Stomach (tissue), 9 donors: ENCODE results near the gene WDR59. TPM values are rescaled to one million over a fixed set of nuclear protein-coding genes. Genes with fewer than 3 reads are reported as not detected.
"Not testable (repeated sequence)": the region's sequence is repeated elsewhere in the genome, so short reads cannot be mapped to it uniquely, and the experiment has no call there.

ENCODE experiments used
- DNase-seq, 2 donors: peaks; one replicate each; pipeline versions ENCODE4 v3.0.0 to v3.0.0-alpha.2; 2013 to 2019
- H3K27ac ChIP-seq, 5 donors: fragments of 200-600 bp in 4 of 5; sonication (generic) in 4 of 5; one replicate each; pipeline ENCODE4 v1.5.1; 2013 to 2019; ENCODE audit warnings: mild to moderate bottlenecking in 1 of 5, moderate library complexity in 1 of 5
- H3K27me3 ChIP-seq, 3 donors: fragments of 200-600 bp; sonication (generic); one replicate each; pipeline ENCODE4 v1.5.1; 2017 to 2019; ENCODE audit warnings: mixed run types in 1 of 3
- H3K36me3 ChIP-seq, 4 donors: fragments of 200-600 bp; sonication (generic); 1 replicate in 3 of 4; 2 replicates in 1 of 4; pipeline ENCODE4 v1.5.1; 2016 to 2019
- H3K4me1 ChIP-seq, 4 donors: fragments of 200-600 bp; sonication (generic); one replicate each; pipeline ENCODE4 v1.5.1; 2016 to 2019
- H3K4me3 ChIP-seq, 4 donors: fragments of 200-600 bp; sonication (generic) in 3 of 4; one replicate each; pipeline ENCODE4 v1.5.1; 2016 to 2019; ENCODE audit warnings: mild to moderate bottlenecking in 1 of 4
- H3K9me3 ChIP-seq, 4 donors: fragments of 200-600 bp; sonication (generic); one replicate each; pipeline ENCODE4 v1.5.1; 2016 to 2019
- EP300 ChIP-seq: sonication (generic); formaldehyde crosslinking; IDR thresholded peaks from one replicate; pipeline ENCODE4 v1.6.1; 2017; ENCODE audit warnings: antibody characterized with exemption
- POLR2A ChIP-seq, 4 donors: fragments of 450-650 bp; IDR thresholded peaks; one replicate each; pipeline ENCODE4 v1.6.1; 2016; ENCODE audit warnings: antibody characterized with exemption in 4 of 4, control low read depth in 2 of 4, mild to moderate bottlenecking in 1 of 4, moderate library complexity in 1 of 4
- POLR2AphosphoS5 ChIP-seq, 3 donors: sonication (generic); formaldehyde crosslinking; IDR thresholded peaks; one replicate each; pipeline ENCODE4 v1.6.1; 2016; ENCODE audit warnings: antibody characterized with exemption in 3 of 3
- WGBS, 5 donors: extraction: QIAGEN DNeasy Blood & Tissue Kit in 3 of 5; methylation state at CpG; one replicate each; pipeline versions ENCODE4 v1.1.5 to v1.1.7; 2013 to 2018; 5-methylcytosine and 5-hydroxymethylcytosine counted together
- intact Hi-C: fragments of 100-400 bp; cut with DNase I; formaldehyde crosslinking; loops from one replicate; pipeline ENCODE4 v1.15.1; 2023; ENCODE audit warnings: low total_unique reads
- polyA plus RNA-seq, 3 donors: library from polyadenylated mRNA; stranded (reverse); fragments of 200-250 nt; gene quantifications; one replicate each; pipeline ENCODE4 v1.2.3, GENCODE V29; 2013
- total RNA-seq, 5 donors: library from RNA; depleted of rRNA; stranded (reverse); fragments of >200 nt; gene quantifications; one replicate each; pipeline versions ENCODE4 v1.1.0 to v1.2.3, GENCODE V29; 2014 to 2016
- TF ChIP-seq, protein P1 (sequence below), 7 experiments: fragments of 450-650 bp in 4 of 7; fragments of 200-600 bp in 3 of 7; sonication (generic) in 3 of 7; IDR thresholded peaks; one replicate each; pipeline ENCODE4 v1.5.1; 2016 to 2019; ENCODE audit warnings: antibody characterized with exemption in 7 of 7, control low read depth in 2 of 7, mild to moderate bottlenecking in 1 of 7
- donor health status: healthy with polysubstance abuse.
- donor health status: Bipolar disorder and iron deficiency.
- donor health status: healthy.

The WDR59 gene
- total and polyA plus RNA-seq, 8 donors = 12.1 to 266 (median 30.2) TPM

DNA sequence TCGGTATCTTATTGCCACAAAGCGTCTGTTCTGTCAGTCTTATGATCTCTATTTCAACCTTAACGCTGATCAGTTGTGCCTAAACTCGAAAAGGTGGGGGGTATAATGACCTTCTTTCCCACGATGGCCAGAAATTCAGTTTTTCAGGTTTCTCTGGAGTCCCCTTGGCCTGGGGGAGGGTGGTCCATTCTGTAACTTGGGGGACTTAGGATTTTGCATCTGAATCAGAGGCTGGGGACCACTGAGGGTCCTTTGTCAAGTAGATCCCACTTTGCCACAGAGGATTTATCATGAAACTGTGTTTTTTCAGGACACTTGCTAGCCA lies 6.3 kb upstream of the WDR59 start:
- Histone ChIP-seq H3K4me3 (no peak overlapping the region), H3K27ac (peak overlapping the region in 3 of 5 donors; percentile 50 to 80 (median 68)), H3K4me1 (peaks cover 12 to 21% (median 19%) of the 10 kb centered on the region in 4 donors), H3K36me3 (no peaks in the 10 kb centered on the region), H3K27me3 (no peaks in the 10 kb centered on the region), H3K9me3 (no peaks in the 10 kb centered on the region)
- TF ChIP-seq, protein P1, sequence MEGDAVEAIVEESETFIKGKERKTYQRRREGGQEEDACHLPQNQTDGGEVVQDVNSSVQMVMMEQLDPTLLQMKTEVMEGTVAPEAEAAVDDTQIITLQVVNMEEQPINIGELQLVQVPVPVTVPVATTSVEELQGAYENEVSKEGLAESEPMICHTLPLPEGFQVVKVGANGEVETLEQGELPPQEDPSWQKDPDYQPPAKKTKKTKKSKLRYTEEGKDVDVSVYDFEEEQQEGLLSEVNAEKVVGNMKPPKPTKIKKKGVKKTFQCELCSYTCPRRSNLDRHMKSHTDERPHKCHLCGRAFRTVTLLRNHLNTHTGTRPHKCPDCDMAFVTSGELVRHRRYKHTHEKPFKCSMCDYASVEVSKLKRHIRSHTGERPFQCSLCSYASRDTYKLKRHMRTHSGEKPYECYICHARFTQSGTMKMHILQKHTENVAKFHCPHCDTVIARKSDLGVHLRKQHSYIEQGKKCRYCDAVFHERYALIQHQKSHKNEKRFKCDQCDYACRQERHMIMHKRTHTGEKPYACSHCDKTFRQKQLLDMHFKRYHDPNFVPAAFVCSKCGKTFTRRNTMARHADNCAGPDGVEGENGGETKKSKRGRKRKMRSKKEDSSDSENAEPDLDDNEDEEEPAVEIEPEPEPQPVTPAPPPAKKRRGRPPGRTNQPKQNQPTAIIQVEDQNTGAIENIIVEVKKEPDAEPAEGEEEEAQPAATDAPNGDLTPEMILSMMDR (IDR thresholded peaks at IDR 0.05) = no peak
- no peak for TF ChIP-seq POLR2A (IDR thresholded peaks at IDR 0.05)
- no peak for TF ChIP-seq POLR2AphosphoS5 (IDR thresholded peaks at IDR 0.05)
- 56 to 72% (median 68%) methylated on average over 5 of the region's 5 CpGs for WGBS, 5 donors
- intact Hi-C loops = no loop called here
- no peak for DNase-seq

DNA sequence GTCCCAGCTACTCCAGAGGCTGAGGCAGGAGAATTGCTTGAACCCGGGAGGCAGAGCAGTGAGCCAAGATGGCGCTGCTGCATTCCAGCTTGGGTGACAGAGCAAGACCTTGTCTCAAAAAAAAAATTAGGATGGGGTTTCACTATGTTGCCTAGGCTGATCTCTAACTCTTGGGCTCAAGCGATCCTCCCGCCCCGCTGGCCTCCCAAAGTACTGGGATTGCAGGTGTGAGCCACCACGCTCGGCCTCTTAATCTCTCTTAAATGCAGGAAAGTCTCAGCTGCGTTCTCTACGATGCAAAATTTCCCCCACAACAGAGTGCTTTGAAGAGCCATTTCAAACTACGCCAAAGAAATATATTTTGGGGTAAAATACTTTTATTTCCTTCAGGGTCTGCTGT lies 5.9 kb upstream of the WDR59 start:
- intact Hi-C loops = no loop called here
- TF ChIP-seq EP300 (no peak), POLR2AphosphoS5 (IDR thresholded peaks at IDR 0.05) (no peak), POLR2A (IDR thresholded peaks at IDR 0.05) (no peak)
- TF ChIP-seq, protein P1 (IDR thresholded peaks at IDR 0.05) = no peak
- DNase-seq = no peak

DNA sequence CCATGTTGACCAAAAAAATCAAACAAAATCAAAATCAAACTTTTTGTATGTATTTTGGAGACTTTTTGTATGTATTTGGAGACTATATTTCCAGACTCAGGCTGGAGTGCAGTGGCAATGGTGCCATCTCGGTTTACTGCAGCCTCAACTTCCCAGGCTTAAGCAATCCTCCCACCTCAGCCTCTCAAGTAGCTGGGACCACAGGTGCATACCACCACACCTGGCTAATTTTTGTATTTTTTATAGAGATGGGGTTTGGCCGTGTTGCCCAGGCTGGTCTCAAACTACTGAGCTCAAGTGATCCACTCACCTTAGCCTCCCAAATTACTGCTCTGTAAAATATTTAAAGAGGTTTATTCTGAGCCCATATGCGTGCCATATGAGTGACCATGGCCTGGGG lies 4.9 kb upstream of the WDR59 start:
- H3K4me3 ChIP-seq, H3K27ac ChIP-seq, intact Hi-C loops, H3K36me3 ChIP-seq, H3K9me3 ChIP-seq, H3K27me3 ChIP-seq, DNase-seq: not testable (repeated sequence)
- WGBS, 5 donors = 86 to 94% (median 93%) methylated on average over 3 of the region's 3 CpGs
- H3K4me1 ChIP-seq = peaks cover 12 to 26% (median 21%) of the 10 kb centered on the region in 4 donors

More for the DNA sequence above, 5.9 kb upstream of the WDR59 start:
- H3K27me3 ChIP-seq = no peaks in the 10 kb centered on the region
- H3K9me3 ChIP-seq = no peaks in the 10 kb centered on the region
- H3K36me3 ChIP-seq = no peaks in the 10 kb centered on the region
- no peak overlapping the region for H3K27ac ChIP-seq
- no peak overlapping the region for H3K4me3 ChIP-seq
- peaks cover 12 to 21% (median 19%) of the 10 kb centered on the region in 4 donors for H3K4me1 ChIP-seq
- WGBS, 5 donors = 96 to 100% (median 97%) methylated on average over 10 of the region's 10 CpGs

DNA sequence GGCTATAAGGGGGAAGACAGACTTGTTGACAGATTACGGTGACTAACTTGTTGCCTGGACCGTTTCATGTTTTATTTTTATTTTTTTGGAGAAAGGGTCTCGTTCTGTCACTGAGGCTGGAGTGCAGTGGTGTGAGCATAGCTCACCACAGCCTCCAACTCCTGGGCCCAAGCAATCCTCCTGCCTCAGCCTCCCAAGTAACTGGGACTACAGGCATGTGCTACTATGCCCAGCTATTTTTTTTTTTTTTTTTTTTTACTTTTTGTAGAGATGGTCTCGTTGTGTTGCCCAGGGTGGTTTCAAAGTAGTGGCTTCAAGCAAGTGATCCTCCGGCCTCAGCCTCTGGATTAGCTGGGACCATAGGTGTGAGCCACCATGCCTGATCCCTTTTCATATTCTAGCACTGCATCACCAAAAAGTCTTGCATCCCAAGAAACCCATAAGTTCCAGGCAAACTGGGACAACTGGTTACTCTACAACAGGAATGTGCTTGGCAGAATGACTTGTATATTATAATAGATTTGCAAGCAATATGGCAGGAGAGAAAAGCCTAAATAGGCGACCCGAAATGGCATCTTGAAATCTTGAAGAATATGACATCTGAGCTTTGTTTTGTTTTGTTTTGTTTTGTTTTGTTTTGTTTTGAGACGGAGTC lies 2.2 kb upstream of the WDR59 start:
- Histone ChIP-seq H3K27ac (no peak overlapping the region), H3K36me3 (no peaks in the 10 kb centered on the region), H3K27me3 (no peaks in the 10 kb centered on the region), H3K4me1 (peaks cover 8 to 42% (median 34%) of the 10 kb centered on the region in 4 donors), H3K4me3 (no peak overlapping the region), H3K9me3 (no peaks in the 10 kb centered on the region)
- DNase-seq = no peak
- 73 to 86% (median 77%) methylated on average over 8 of the region's 8 CpGs for WGBS, 5 donors
- intact Hi-C loops = no loop called here
- TF ChIP-seq POLR2AphosphoS5 (IDR thresholded peaks at IDR 0.05) (no peak), POLR2A (IDR thresholded peaks at IDR 0.05) (no peak), EP300 (no peak)
- TF ChIP-seq, protein P1 (IDR thresholded peaks at IDR 0.05) = no peak

DNA sequence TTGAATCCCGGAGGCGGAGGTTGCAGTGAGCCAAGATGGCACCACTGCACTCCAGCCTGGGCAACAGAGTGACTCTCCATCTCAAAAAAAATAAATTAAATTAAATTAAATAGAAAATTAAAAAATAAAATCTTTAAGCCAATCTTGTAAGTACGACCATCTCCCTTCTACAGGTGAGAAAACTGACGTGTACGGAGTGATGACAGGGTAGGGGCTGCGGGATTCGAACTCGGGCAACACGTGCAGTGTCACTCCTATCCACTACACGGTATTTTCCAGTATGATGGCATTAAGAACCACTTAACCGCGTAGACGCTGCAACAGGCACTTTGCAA lies 762 bp downstream of the WDR59 start:
- WGBS, 5 donors = 21 to 26% (median 24%) methylated on average over 12 to 13 of the region's 13 CpGs
- TF ChIP-seq POLR2A (IDR thresholded peaks at IDR 0.05) = no peak
- no peak for TF ChIP-seq EP300
- TF ChIP-seq POLR2AphosphoS5 (IDR thresholded peaks at IDR 0.05) = no peak
- TF ChIP-seq, protein P1 (IDR thresholded peaks at IDR 0.05) = no peak

More for the DNA sequence above, 762 bp downstream of the WDR59 start:
- peaks cover 0 to 29% (median 22%) of the 10 kb centered on the region in 4 donors for H3K4me1 ChIP-seq
- intact Hi-C loops = no loop called here
- no peaks in the 10 kb centered on the region for H3K36me3 ChIP-seq
- DNase-seq = no peak
- no peaks in the 10 kb centered on the region for H3K9me3 ChIP-seq
- peak overlapping the region in 4 of 5 donors; percentile 85 to 94 (median 88) for H3K27ac ChIP-seq
- H3K4me3 ChIP-seq = peak overlapping the region; percentile 87 to 100 (median 99)
- no peaks in the 10 kb centered on the region for H3K27me3 ChIP-seq
